Nasal cavity respiratory epithelium epithelial cell of viscerocranial mucosa (primary cell): ENCODE measurements around the gene PNMA8B. TPM values are rescaled to one million over a fixed set of nuclear protein-coding genes. Genes with fewer than 3 reads are reported as not detected.

Source experiments
- total RNA-seq: library from RNA; depleted of rRNA; stranded (reverse); fragments of >200 nt; gene quantifications from 2 replicates; pipeline ENCODE4 v1.2.3, GENCODE V29; 2014

Gene PNMA8B, protein sequence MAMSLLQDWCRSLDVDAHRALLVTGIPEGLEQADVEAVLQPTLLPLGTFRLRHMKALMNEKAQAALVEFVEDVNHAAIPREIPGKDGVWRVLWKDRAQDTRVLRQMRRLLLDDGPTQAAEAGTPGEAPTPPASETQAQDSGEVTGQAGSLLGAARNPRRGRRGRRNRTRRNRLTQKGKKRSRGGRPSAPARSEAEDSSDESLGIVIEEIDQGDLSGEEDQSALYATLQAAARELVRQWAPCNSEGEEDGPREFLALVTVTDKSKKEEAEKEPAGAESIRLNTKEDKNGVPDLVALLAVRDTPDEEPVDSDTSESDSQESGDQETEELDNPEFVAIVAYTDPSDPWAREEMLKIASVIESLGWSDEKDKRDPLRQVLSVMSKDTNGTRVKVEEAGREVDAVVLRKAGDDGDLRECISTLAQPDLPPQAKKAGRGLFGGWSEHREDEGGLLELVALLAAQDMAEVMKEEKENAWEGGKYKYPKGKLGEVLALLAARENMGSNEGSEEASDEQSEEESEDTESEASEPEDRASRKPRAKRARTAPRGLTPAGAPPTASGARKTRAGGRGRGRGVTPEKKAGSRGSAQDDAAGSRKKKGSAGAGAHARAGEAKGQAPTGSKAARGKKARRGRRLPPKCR
- total RNA-seq, result under 0.01 and 0.07 TPM in 2 replicates

GRCh38 chr19:46495786-46496099 is at the start of gene PNMA8B:
Gene PNMA8B, minus strand, starts transcription at chr19:46495867. Its CDS starts 402 bp downstream, at chr19:46495465.

DNA sequence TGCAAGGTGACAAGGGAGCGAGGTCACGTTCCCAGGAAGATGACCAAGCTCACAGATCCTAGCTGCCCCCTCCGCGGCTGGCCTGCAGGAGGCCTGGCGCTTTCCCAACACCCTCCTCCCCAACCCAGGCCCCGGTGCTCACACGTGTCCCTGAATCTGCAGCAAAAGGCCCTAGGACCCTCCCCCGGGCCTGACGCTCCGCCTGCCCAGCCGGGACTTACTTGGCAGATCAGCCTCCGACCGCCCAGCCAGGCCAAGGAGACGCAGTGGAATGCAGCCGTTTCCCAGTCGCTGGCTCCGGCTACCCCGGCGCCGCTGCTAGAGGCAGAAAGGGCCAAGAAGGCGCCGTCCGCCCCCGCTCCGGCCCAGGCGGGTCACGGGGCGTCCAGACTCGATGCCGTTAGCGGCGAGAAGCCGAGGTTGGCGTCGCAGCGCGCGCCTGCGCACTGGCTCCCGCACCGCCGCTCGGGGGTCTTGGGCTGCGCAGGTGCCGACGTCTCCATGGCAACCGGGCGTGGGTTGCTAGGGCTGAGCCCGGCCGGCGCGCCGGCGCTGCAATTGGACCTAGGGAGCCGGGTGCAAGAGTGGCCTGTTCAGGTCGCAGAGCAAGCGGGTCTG is 24.4 kb downstream of the PNMA8B start, which contains the start of gene PNMA8A:
Gene PNMA8A, minus strand, starts transcription at position 448 of the 618 bp plus-strand sequence. CDS start 528 bp downstream, outside the sequence.

Other genes with a start within 250 kb of the PNMA8B start
- 0.71 TPM in 1 of 2 replicates, not detected in the other for gene HIF3A, start 198.8 kb downstream of the PNMA8B start, total RNA-seq
- gene PPP5C, start 148.8 kb downstream of the PNMA8B start, total RNA-seq, result 35.2 and 52.1 TPM in 2 replicates
- gene CCDC8, start 82.3 kb downstream of the PNMA8B start, total RNA-seq, result 15.0 and 16.1 TPM in 2 replicates
- gene PNMA8C, start 66.9 kb downstream of the PNMA8B start, total RNA-seq, result not detected in 2 replicates
- gene PNMA8A, start 24.3 kb downstream of the PNMA8B start, total RNA-seq, result 4.7 and 5.8 TPM in 2 replicates
- 73.1 and 94.7 TPM in 2 replicates for gene CALM3, start 105.5 kb upstream of the PNMA8B start, total RNA-seq
- gene PTGIR, start 129.2 kb upstream of the PNMA8B start, total RNA-seq, result not detected in 2 replicates
- gene GNG8, start 140.3 kb upstream of the PNMA8B start, total RNA-seq, result not detected in 2 replicates
- under 0.01 TPM in 1 of 2 replicates, not detected in the other for gene DACT3, start 165.3 kb upstream of the PNMA8B start, total RNA-seq
- 17.4 and 50.8 TPM in 2 replicates for gene PRKD2, start 221.2 kb upstream of the PNMA8B start, total RNA-seq